ENCODE measurements around the gene RPAP3. TPM values are rescaled to one million over a fixed set of nuclear protein-coding genes. Genes with fewer than 3 reads are reported as not detected.

Gene RPAP3
- total and polyA plus RNA-seq, 10 donors, result 12.2 to 35.5 (median 26.4) TPM

DNA sequence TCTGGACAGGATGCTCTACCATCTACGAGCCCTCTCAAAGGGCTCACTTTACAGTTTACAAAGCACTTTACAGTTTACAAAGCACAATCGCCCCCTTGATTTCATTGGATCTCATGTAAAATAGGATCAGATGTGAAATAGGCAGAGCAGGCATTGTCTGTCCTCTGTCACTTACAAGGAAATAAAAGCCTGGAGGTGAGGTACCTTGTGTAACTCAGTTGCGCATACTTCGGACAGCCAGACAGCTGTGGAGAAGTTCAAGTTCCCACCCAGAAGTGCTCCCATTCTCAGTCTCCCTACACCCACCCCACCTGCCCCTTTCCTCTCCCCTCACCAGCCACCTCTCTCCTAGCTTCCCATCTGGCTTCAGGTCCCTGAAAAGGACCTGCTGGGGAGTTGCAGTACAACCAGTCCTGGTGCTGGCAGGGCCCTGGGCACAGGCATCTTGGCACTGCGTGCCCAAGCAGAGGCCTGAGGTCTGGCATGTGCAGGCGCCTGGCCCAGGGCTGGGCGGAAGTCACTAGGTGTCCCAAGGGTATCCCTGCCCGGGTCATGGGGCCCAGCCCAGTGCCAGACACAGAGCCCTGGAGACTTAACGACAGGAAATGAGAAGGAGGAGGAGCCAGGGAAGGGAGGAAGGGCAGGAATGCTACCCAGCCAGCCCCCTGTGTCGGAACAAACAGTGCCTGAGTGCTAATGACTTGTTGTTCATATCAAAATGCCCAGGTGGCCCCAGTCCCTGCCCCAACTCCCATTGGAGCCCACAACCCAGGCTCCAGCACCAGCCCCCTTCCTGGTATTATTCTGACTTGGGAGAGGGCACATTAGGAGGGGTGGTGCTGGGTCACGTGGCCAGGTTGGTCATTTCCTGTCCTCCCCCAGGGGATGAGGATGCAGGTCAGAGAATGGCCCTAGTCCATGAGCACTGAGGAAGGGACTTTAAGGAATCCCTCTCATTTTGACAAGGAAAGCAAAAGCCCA is 47.5 kb upstream of the RPAP3 start:
- TF ChIP-seq, protein P1, sequence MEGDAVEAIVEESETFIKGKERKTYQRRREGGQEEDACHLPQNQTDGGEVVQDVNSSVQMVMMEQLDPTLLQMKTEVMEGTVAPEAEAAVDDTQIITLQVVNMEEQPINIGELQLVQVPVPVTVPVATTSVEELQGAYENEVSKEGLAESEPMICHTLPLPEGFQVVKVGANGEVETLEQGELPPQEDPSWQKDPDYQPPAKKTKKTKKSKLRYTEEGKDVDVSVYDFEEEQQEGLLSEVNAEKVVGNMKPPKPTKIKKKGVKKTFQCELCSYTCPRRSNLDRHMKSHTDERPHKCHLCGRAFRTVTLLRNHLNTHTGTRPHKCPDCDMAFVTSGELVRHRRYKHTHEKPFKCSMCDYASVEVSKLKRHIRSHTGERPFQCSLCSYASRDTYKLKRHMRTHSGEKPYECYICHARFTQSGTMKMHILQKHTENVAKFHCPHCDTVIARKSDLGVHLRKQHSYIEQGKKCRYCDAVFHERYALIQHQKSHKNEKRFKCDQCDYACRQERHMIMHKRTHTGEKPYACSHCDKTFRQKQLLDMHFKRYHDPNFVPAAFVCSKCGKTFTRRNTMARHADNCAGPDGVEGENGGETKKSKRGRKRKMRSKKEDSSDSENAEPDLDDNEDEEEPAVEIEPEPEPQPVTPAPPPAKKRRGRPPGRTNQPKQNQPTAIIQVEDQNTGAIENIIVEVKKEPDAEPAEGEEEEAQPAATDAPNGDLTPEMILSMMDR (IDR thresholded peaks at IDR 0.05 in 8 of 11, conservative IDR thresholded peaks at IDR 0.05 in 3 of 11), result no peak
- no peak for TF ChIP-seq POLR2A (IDR thresholded peaks at IDR 0.05)
- peak; percentile 75 to 84 (median 83) for TF ChIP-seq POLR2AphosphoS5 (IDR thresholded peaks at IDR 0.05)
- Histone ChIP-seq H3K9me3 (no peaks in the 10 kb centered on the region), H3K27me3 (replicated peaks in 1 of 7) (no peaks in the 10 kb centered on the region), H3K4me1 (peaks cover 24 to 95% (median 73%) of the 10 kb centered on the region in 6 donors), H3K27ac (peak overlapping the region; percentile 19 to 89 (median 75)), H3K36me3 (peaks cover 0 to 34% (median under 1%) of the 10 kb centered on the region in 6 donors), H3K4me3 (no peak overlapping the region)
- WGBS, 5 donors, result 43 to 62% (median 48%) methylated on average over 10 to 11 of the region's 11 CpGs
- intact Hi-C loops (cut with DNase I; ENCODE audit: low total_unique reads), result no loop called here
- peak; percentile 88 for DNase-seq

DNA sequence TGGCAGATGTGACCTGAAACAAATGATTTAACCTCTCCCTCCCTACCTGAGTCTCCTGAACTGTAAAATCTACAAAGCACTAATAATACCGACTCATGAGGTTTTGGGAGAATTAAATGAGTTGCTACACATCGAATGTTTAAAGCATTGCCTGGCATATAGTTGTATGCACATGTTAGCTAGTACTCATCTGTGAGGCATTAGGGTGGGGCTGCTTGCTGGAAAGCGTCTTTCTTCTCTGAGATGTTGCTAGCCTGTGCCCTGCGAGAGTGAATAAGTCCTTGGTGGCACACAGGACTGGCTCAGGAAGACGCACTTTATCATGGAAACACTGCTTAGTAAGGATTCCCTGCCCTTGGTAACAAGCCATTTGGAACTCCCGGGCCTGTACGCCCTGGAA is 46.7 kb upstream of the RPAP3 start:
- H3K27me3 ChIP-seq (replicated peaks in 1 of 7), result no peaks in the 10 kb centered on the region
- H3K4me3 ChIP-seq, result no peak overlapping the region
- TF ChIP-seq POLR2AphosphoS5 (IDR thresholded peaks at IDR 0.05), result no peak
- TF ChIP-seq POLR2A (IDR thresholded peaks at IDR 0.05), result no peak
- TF ChIP-seq, protein P1 (IDR thresholded peaks at IDR 0.05 in 8 of 11, conservative IDR thresholded peaks at IDR 0.05 in 3 of 11), result no peak
- intact Hi-C loops (cut with DNase I; ENCODE audit: low total_unique reads), result no loop called here
- peak overlapping the region in 6 of 8 donors; percentile 19 to 89 (median 79) for H3K27ac ChIP-seq
- DNase-seq, result no peak
- peaks cover 0 to 42% (median 3%) of the 10 kb centered on the region in 6 donors for H3K36me3 ChIP-seq
- peaks cover 17 to 90% (median 67%) of the 10 kb centered on the region in 6 donors for H3K4me1 ChIP-seq
- H3K9me3 ChIP-seq, result no peaks in the 10 kb centered on the region
- WGBS, 5 donors, result 64 to 86% (median 82%) methylated on average over 7 of the region's 7 CpGs

DNA sequence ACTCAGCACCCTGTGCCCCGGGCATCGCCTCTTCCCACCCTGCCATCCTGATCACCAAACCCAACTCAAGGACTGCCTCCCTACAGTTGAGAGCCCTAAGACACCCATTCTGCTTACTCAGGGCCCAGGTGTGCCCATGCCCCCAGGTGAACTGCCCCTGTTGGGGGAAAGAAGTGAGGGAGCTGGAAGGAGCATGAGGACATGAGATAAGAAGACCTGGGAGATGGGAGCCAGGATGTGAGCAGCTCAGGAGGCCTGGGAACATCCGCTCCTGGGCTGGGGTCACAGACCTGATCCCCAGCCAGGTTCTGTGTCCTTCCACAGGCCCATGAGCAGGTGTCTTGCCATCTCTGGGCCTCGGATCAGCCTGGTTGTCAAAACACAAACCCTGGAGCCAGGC is 46.3 kb upstream of the RPAP3 start:
- H3K9me3 ChIP-seq, result no peaks in the 10 kb centered on the region
- 84 to 94% (median 90%) methylated on average over 4 of the region's 4 CpGs for WGBS, 5 donors
- H3K27me3 ChIP-seq (replicated peaks in 1 of 7), result no peaks in the 10 kb centered on the region
- DNase-seq, result peak; percentile 44
- no peak overlapping the region for H3K4me3 ChIP-seq
- TF ChIP-seq POLR2A (IDR thresholded peaks at IDR 0.05), result no peak
- TF ChIP-seq, protein P1 (IDR thresholded peaks at IDR 0.05 in 8 of 11, conservative IDR thresholded peaks at IDR 0.05 in 3 of 11), result no peak
- TF ChIP-seq POLR2AphosphoS5 (IDR thresholded peaks at IDR 0.05), result no peak
- peaks cover 0 to 46% (median 3%) of the 10 kb centered on the region in 6 donors for H3K36me3 ChIP-seq
- H3K4me1 ChIP-seq, result peaks cover 16 to 90% (median 67%) of the 10 kb centered on the region in 6 donors
- intact Hi-C loops (cut with DNase I; ENCODE audit: low total_unique reads), result no loop called here
- H3K27ac ChIP-seq, result peak overlapping the region in 5 of 8 donors; percentile 29 to 83 (median 78)

DNA sequence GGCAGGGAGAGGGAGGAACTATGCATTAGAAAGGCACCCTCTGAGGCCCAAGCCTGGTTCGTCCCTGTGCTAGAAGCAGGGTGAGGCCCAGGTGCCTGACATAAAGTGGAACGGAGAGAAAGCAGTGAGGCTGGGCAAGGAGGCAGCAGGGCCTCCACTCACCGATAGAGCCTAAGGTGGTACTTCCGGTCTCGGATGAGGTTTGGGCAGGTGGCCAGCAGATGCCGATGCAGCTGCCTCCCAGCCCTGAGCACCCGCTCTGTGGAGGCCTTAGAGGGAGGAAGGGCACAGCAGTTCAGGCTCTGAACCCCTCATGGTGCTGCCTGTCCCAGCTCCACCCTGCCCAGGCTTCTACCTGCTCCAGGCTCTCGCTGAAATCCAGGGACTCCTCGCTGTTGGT is 45.7 kb upstream of the RPAP3 start:
- Histone ChIP-seq H3K4me1 (peaks cover 19 to 90% (median 67%) of the 10 kb centered on the region in 6 donors), H3K27ac (peak overlapping the region in 1 of 8 donors; percentile 80), H3K4me3 (no peak overlapping the region), H3K27me3 (replicated peaks in 1 of 7) (no peaks in the 10 kb centered on the region), H3K36me3 (peaks cover 0 to 52% (median 5%) of the 10 kb centered on the region in 6 donors), H3K9me3 (no peaks in the 10 kb centered on the region)
- intact Hi-C loops (cut with DNase I; ENCODE audit: low total_unique reads), result no loop called here
- DNase-seq, result no peak
- peak in 1 of 3 donors; percentile 4 for TF ChIP-seq POLR2AphosphoS5 (IDR thresholded peaks at IDR 0.05)
- TF ChIP-seq, protein P1 (IDR thresholded peaks at IDR 0.05 in 8 of 11, conservative IDR thresholded peaks at IDR 0.05 in 3 of 11), result no peak
- TF ChIP-seq POLR2A (IDR thresholded peaks at IDR 0.05), result no peak
- WGBS, 5 donors, result 71 to 81% (median 77%) methylated on average over 4 to 9 of the region's 9 CpGs

All from spleen (tissue), 11 donors.